HG03520 (cell line): ENCODE results near the gene FOS.

Experiments
- ATAC-seq: cut with Tn5 transposase; IDR thresholded peaks from one replicate; pipeline ENCODE4 v1.9.1; 2021; ENCODE audit warnings: mild to moderate bottlenecking, moderate library complexity; ENCODE audit not compliant: unreplicated experiment

FOS gene

GRCh38 chr14:75249958-75250336 is 28.7 kb upstream of the FOS start:
- peak; percentile 4 for ATAC-seq

GRCh38 chr14:75250800-75251199 is 27.8 kb upstream of the FOS start:
- ATAC-seq, result no peak

- ATAC-seq, result no peak
Observed at GRCh38 chr14:75252254-75252837, 26.3 kb upstream of the FOS start.

- no peak for ATAC-seq
Observed at GRCh38 chr14:75254381-75254822, 24.2 kb upstream of the FOS start.

GRCh38 chr14:75254901-75255584 is 23.6 kb upstream of the FOS start:
- ATAC-seq, result no peak

- no peak for ATAC-seq
Observed at GRCh38 chr14:75258079-75258802, 20.4 kb upstream of the FOS start.

GRCh38 chr14:75258803-75259509 is 19.7 kb upstream of the FOS start:
- peak; percentile 93 for ATAC-seq

GRCh38 chr14:75259510-75259855 is 19.1 kb upstream of the FOS start:
- ATAC-seq, result peak; percentile 4

- ATAC-seq, result no peak
Observed at GRCh38 chr14:75260025-75260763, 18.4 kb upstream of the FOS start.

GRCh38 chr14:75261820-75262219 is 16.8 kb upstream of the FOS start:
- no peak for ATAC-seq

- ATAC-seq, result no peak
Observed at GRCh38 chr14:75262641-75263040, 16.0 kb upstream of the FOS start.

GRCh38 chr14:75264036-75264435 is 14.6 kb upstream of the FOS start:
- ATAC-seq, result no peak

GRCh38 chr14:75267141-75267721 is 11.4 kb upstream of the FOS start:
- no peak for ATAC-seq

GRCh38 chr14:75268633-75269550 is 9.7 kb upstream of the FOS start:
- no peak for ATAC-seq

GRCh38 chr14:75271514-75271913 is 7.1 kb upstream of the FOS start:
- ATAC-seq, result no peak

GRCh38 chr14:75273272-75274049 is 5.2 kb upstream of the FOS start:
- no peak for ATAC-seq

GRCh38 chr14:75274050-75274898 is 4.4 kb upstream of the FOS start:
- no peak for ATAC-seq
